Erythroblast (primary cell): ENCODE data around the gene LYST.
"Not testable (repeated sequence)": the region's sequence is repeated elsewhere in the genome, so short reads cannot be mapped to it uniquely, and the experiment has no call there.

ENCODE experiments used
- GATA1 ChIP-seq: IDR thresholded peaks from 2 replicates; pipeline ENCODE4 v1.6.1; 2011; ENCODE audit warnings: low read depth, mild to moderate bottlenecking, control low read depth, low read length, moderate library complexity
- POLR2A ChIP-seq: IDR thresholded peaks from 2 replicates; pipeline ENCODE4 v1.6.1; 2011; ENCODE audit warnings: mild to moderate bottlenecking, low read length

DNA sequence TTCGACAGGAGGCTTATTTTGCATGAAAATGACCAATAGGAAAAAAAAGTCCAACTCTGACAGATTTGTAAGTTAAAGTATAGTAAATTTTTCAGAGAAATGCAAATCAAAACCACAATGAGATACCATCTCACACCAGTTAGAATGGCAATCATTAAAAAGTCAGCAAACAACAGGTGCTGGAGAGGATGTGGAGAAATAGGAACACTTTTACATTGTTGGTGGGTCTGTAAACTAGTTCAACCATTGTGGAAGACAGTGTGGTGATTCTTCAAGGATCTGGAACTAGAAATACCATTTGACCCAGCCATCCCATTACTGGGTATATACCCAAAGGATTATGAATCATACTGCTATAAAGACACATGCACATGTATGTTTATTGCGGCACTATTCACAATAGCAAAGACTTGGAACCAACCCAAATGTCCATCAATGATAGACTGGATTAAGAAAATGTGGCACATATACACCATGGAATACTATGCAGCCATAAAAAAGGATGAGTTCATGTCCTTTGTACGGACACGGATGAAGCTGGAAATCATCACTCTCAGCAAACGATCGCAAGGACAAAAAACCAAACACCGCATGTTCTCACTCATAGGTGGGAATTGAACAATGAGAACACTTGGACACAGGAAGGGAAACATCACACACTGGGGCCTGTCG, 80.3 kb downstream of the LYST start:
- not testable (repeated sequence) for TF ChIP-seq POLR2A, GATA1
